ENCODE data around the gene MTMR12.

MTMR12 gene

GRCh38 chr5:32276173-32276853 is 36.4 kb downstream of the MTMR12 start:
- no peak for DNase-seq (ENCODE audit: low read depth in 1 of 2, low spot score in 1 of 2)

- no peak for DNase-seq (ENCODE audit: low read depth in 1 of 2, low spot score in 1 of 2)
Measured at GRCh38 chr5:32275396-32275741, 37.4 kb downstream of the MTMR12 start.

- no peak for DNase-seq (ENCODE audit: low read depth in 1 of 2, low spot score in 1 of 2)
Measured at GRCh38 chr5:32274548-32275395, 38.0 kb downstream of the MTMR12 start.

- DNase-seq (ENCODE audit: low read depth in 1 of 2, low spot score in 1 of 2) = no peak
Measured at GRCh38 chr5:32273821-32274220, 38.9 kb downstream of the MTMR12 start.

GRCh38 chr5:32272746-32273145 is 40.0 kb downstream of the MTMR12 start:
- DNase-seq (ENCODE audit: low read depth in 1 of 2, low spot score in 1 of 2) = no peak

GRCh38 chr5:32270946-32271345 is 41.8 kb downstream of the MTMR12 start:
- no peak for DNase-seq (ENCODE audit: low read depth in 1 of 2, low spot score in 1 of 2)

GRCh38 chr5:32270178-32270577 is 42.6 kb downstream of the MTMR12 start:
- no peak for DNase-seq (ENCODE audit: low read depth in 1 of 2, low spot score in 1 of 2)

- DNase-seq (ENCODE audit: low read depth in 1 of 2, low spot score in 1 of 2) = no peak
Measured at GRCh38 chr5:32265902-32266301, 46.8 kb downstream of the MTMR12 start.

GRCh38 chr5:32264957-32265572 is 47.7 kb downstream of the MTMR12 start:
- no peak for DNase-seq (ENCODE audit: low read depth in 1 of 2, low spot score in 1 of 2)

- no peak for DNase-seq (ENCODE audit: low read depth in 1 of 2, low spot score in 1 of 2)
Measured at GRCh38 chr5:32263684-32264083, 49.1 kb downstream of the MTMR12 start.

GRCh38 chr5:32261198-32261597 is 51.5 kb downstream of the MTMR12 start:
- DNase-seq (ENCODE audit: low read depth in 1 of 2, low spot score in 1 of 2) = no peak

- no peak for DNase-seq (ENCODE audit: low read depth in 1 of 2, low spot score in 1 of 2)
Measured at GRCh38 chr5:32259033-32259432, 53.7 kb downstream of the MTMR12 start.

GRCh38 chr5:32258424-32258823 is 54.3 kb downstream of the MTMR12 start:
- no peak for DNase-seq (ENCODE audit: low read depth in 1 of 2, low spot score in 1 of 2)

- DNase-seq (ENCODE audit: low read depth in 1 of 2, low spot score in 1 of 2) = no peak
Measured at GRCh38 chr5:32255540-32255900, 57.2 kb downstream of the MTMR12 start.

- DNase-seq (ENCODE audit: low read depth in 1 of 2, low spot score in 1 of 2) = no peak
Measured at GRCh38 chr5:32254881-32255539, 57.7 kb downstream of the MTMR12 start.

- no peak for DNase-seq (ENCODE audit: low read depth in 1 of 2, low spot score in 1 of 2)
Measured at GRCh38 chr5:32251871-32252458, 60.8 kb downstream of the MTMR12 start.

- DNase-seq (ENCODE audit: low read depth in 1 of 2, low spot score in 1 of 2) = no peak
Measured at GRCh38 chr5:32249668-32250067, 63.1 kb downstream of the MTMR12 start.

GRCh38 chr5:32245742-32246141 is 67.0 kb downstream of the MTMR12 start:
- DNase-seq (ENCODE audit: low read depth in 1 of 2, low spot score in 1 of 2) = no peak

- DNase-seq (ENCODE audit: low read depth in 1 of 2, low spot score in 1 of 2) = no peak
Measured at GRCh38 chr5:32244017-32244416, 68.7 kb downstream of the MTMR12 start.

- no peak for DNase-seq (ENCODE audit: low read depth in 1 of 2, low spot score in 1 of 2)
Measured at GRCh38 chr5:32241034-32241783, 71.5 kb downstream of the MTMR12 start.

- no peak for DNase-seq (ENCODE audit: low read depth in 1 of 2, low spot score in 1 of 2)
Measured at GRCh38 chr5:32239385-32239784, 73.4 kb downstream of the MTMR12 start.
